Common myeloid progenitor, CD34-positive (primary cell): Measurements from ENCODE around the gene KRTAP5-2.

Source experiments
- CTCF ChIA-PET: fragments of 350-600 bp; sonication (Branson Sonifier 250); formaldehyde crosslinking; loops from one replicate; lab custom pipeline; 2021; ENCODE audit warnings: antibody characterized with exemption; lab: Charles Lee
- POLR2A ChIA-PET: fragments of 350-600 bp; sonication (Branson Sonifier 250); formaldehyde crosslinking; loops from one replicate; lab custom pipeline; 2021; ENCODE audit warnings: antibody characterized with exemption; lab: Charles Lee
- DNase-seq, 3 donors: peaks; one replicate each; pipeline versions ENCODE4 v3.0.0 to v3.0.0-alpha.2; 2013
- H3K27ac ChIP-seq, 2 experiments: 1 replicate in 1 of 2; 2 replicates in 1 of 2; pipeline ENCODE4 v1.7.0; 2013; ENCODE audit warnings: inconsistent platforms in 2 of 2, low read length in 2 of 2, mild to moderate bottlenecking in 2 of 2, low read depth in 1 of 2, moderate library complexity in 1 of 2; ENCODE audit not compliant: severe bottlenecking in 2 of 2, insufficient read depth in 1 of 2, poor library complexity in 1 of 2
- H3K27me3 ChIP-seq, 5 experiments: replicated peaks in 2 of 5; 1 replicate in 3 of 5; 2 replicates in 2 of 5; pipeline versions ENCODE4 v1.6.1 to v1.7.0; 2013; ENCODE audit warnings: low read length in 4 of 5, mild to moderate bottlenecking in 2 of 5, moderate library complexity in 2 of 5, inconsistent platforms in 1 of 5; ENCODE audit not compliant: insufficient read depth in 5 of 5, control insufficient read depth in 4 of 5
- H3K36me3 ChIP-seq, 4 experiments: 1 replicate in 2 of 4; 2 replicates in 2 of 4; pipeline versions ENCODE4 v1.6.1 to v1.7.0; 2013; ENCODE audit warnings: low read length in 3 of 4, control low read depth in 1 of 4, mild to moderate bottlenecking in 1 of 4; ENCODE audit not compliant: control insufficient read depth in 4 of 4, insufficient read depth in 4 of 4
- H3K4me1 ChIP-seq, 4 experiments: 1 replicate in 3 of 4; 2 replicates in 1 of 4; pipeline versions ENCODE4 v1.6.1 to v1.7.1; 2013; ENCODE audit warnings: low read length in 3 of 4, mild to moderate bottlenecking in 3 of 4, control low read depth in 1 of 4, inconsistent platforms in 1 of 4, moderate library complexity in 1 of 4; ENCODE audit not compliant: control insufficient read depth in 4 of 4, insufficient read depth in 4 of 4; ENCODE audit errors: control extremely low read depth in 1 of 4
- H3K4me3 ChIP-seq, 7 experiments: 1 replicate in 4 of 7; 2 replicates in 3 of 7; pipeline versions ENCODE4 v1.5.1 to v1.7.0; 2013; ENCODE audit warnings: mild to moderate bottlenecking in 7 of 7, low read length in 6 of 7, moderate library complexity in 6 of 7, inconsistent platforms in 2 of 7, low read depth in 2 of 7, control low read depth in 1 of 7; ENCODE audit not compliant: insufficient read depth in 4 of 7, control insufficient read depth in 1 of 7; ENCODE audit errors: extremely low read depth in 1 of 7
- H3K9me3 ChIP-seq, 5 experiments: 1 replicate in 4 of 5; 2 replicates in 1 of 5; pipeline versions ENCODE4 v1.6.1 to v1.7.1; 2013; ENCODE audit warnings: low read length in 4 of 5, mild to moderate bottlenecking in 2 of 5, inconsistent platforms in 1 of 5, low read depth in 1 of 5, moderate library complexity in 1 of 5; ENCODE audit not compliant: control insufficient read depth in 4 of 5, insufficient read depth in 2 of 5; ENCODE audit errors: control extremely low read depth in 1 of 5
- WGBS: methylation state at CpG from one replicate; pipeline ENCODE4 v1.1.5; 2013; ENCODE audit not compliant: insufficient coverage; 5-methylcytosine and 5-hydroxymethylcytosine counted together

KRTAP5-2 gene

DNA sequence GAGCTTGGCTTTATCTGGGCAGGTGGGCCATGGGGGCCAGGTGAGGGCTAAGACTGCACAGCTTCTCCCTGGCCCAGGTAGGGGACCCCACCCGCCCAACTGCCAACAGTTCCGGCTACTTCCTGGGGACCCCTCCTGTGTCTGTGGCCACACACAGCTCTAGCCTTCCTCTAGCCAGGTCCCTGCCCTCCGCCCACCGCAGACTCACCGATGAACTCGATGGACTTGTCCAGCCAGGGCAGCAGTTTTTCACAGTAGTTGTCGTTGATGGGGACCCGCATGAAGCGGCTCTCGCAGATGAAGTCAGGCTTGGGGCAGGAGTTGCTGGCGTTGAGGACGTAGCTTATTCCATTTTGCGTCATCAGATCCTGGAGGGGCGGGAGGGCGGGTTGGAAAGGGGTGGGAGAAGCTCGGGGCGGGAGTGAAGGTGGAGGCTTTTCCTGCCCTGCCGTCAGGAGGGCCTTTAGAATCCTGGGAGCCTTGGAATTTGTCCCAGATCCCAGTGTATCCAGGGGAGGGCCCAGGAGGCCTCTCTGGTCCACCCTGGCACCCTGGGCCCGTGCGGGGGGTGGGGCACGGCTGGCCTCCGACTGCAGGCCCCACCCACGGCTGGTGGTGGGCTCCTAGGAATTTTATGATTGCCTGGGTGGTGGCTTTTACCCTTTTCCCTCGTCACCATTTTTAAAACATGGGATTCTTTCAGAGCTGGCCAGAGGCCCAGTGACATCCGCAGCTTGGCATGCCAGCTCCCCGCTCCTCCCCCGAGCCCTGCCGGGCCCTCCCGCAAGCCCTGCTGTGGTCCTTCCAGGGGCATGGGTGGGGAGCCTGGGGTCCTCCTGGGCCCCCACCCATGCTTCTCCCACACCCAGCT lies 40.0 kb downstream of the KRTAP5-2 start:
- 65% methylated on average over 25 of the region's 29 CpGs for WGBS

GRCh38 chr11:1557051-1557884 lies 40.8 kb downstream of the KRTAP5-2 start:
- H3K9me3 ChIP-seq, result no peaks in the 10 kb centered on the region
- 67% methylated on average over 61 of the region's 74 CpGs for WGBS
- ChIA-PET CTCF (interaction anchor here (1.3 to 2.5 kb wide), 2 partner anchors 8 to 11 kb away, joined by 3 to 6 read pairs; no protein-coding TSS in a partner anchor), POLR2A (no interaction called here)
- no peak overlapping the region for H3K27ac ChIP-seq
- DNase-seq, result no peak
- no peak overlapping the region for H3K4me3 ChIP-seq
- H3K27me3 ChIP-seq, result peaks cover 0 to 93% (median 11%) of the 10 kb centered on the region in 5 experiments
- H3K4me1 ChIP-seq, result no peaks in the 10 kb centered on the region
- no peaks in the 10 kb centered on the region for H3K36me3 ChIP-seq

More for the DNA sequence above, 40.0 kb downstream of the KRTAP5-2 start:
- H3K36me3 ChIP-seq, result no peaks in the 10 kb centered on the region
- ChIA-PET CTCF (interaction anchor here (1.3 to 2.5 kb wide), 2 partner anchors 8 to 11 kb away, joined by 3 to 6 read pairs; no protein-coding TSS in a partner anchor), POLR2A (no interaction called here)
- peaks cover 0 to 92% (median 11%) of the 10 kb centered on the region in 5 experiments for H3K27me3 ChIP-seq
- H3K4me3 ChIP-seq, result no peak overlapping the region
- H3K9me3 ChIP-seq, result no peaks in the 10 kb centered on the region
- H3K27ac ChIP-seq, result no peak overlapping the region
- no peak for DNase-seq
- no peaks in the 10 kb centered on the region for H3K4me1 ChIP-seq

DNA sequence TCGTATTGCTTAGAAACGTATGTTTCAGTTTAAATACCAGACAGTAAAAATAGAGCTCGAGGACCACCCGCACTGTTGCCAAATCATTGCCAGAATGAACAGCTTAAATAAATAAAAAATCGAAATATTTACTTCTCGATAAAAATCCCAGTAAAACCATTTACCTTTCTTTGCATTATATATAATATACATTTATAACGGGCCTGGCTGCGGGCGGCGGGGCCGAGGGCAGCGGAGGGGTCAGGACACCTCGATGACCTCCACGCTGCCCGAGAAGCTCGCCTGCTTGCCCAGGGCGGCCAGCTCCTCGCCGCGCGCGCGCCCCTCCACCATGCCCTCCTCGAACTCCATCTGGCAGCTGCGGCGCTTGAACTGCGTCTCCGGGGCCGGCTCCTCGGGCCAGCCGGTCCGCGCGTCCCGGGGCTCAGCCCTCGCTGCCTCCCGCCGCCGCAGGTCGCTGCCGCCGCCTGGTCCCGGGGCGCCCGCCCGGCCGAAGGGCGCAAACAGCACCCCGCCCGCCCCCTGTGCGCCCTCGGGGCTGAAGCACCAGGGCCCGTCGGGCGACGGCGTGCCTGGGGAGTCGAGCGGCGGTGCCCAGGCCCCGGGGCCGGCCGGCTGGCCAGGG lies 41.7 kb downstream of the KRTAP5-2 start:
- 21% methylated on average over 47 of the region's 63 CpGs for WGBS
- POLR2A ChIA-PET, result no interaction called here
- CTCF ChIA-PET, result interaction anchor here (1.0 to 1.3 kb wide), 2 partner anchors 9 to 18 kb away, joined by 4 to 10 read pairs; no protein-coding TSS in a partner anchor

DNA sequence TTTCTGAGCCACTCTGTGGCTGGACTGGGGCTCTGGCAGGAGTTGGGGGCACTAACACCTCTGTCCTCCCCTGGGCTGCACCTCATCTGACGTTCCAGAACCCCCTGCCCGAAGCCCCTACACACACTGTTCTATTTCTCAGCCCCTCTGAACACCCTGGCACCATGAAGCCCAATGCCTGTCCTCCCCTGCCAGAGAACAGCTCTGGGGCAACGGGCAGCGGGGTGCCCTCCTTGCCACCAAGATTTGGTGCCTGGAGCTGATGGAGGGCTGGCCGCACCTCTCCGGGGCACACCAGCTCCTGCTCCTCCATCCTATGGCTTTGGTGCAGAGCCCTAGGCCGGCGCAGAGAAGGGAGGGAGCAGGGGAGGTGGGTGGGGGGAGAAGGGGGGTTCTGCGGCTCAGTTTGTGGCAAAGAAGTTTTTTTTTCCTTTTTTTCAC lies 42.4 kb downstream of the KRTAP5-2 start:
- CTCF ChIA-PET, result interaction anchor here (1.0 to 1.3 kb wide), 2 partner anchors 10 to 19 kb away, joined by 4 to 10 read pairs; no protein-coding TSS in a partner anchor
- Histone ChIP-seq H3K36me3 (no peaks in the 10 kb centered on the region), H3K27me3 (peaks cover 0 to 84% (median 8%) of the 10 kb centered on the region in 5 experiments), H3K27ac (no peak overlapping the region), H3K4me1 (no peaks in the 10 kb centered on the region), H3K9me3 (no peaks in the 10 kb centered on the region), H3K4me3 (no peak overlapping the region)
- POLR2A ChIA-PET, result interaction anchor here (0.6 to 1.0 kb wide), 2 partner anchors 8 to 10 kb away, joined by 3 read pairs; no protein-coding TSS in a partner anchor
- no peak for DNase-seq
- WGBS, result 44% methylated on average over 4 of the region's 9 CpGs

More for the DNA sequence above, 41.7 kb downstream of the KRTAP5-2 start:
- H3K9me3 ChIP-seq, result no peaks in the 10 kb centered on the region
- H3K36me3 ChIP-seq, result no peaks in the 10 kb centered on the region
- no peak overlapping the region for H3K4me3 ChIP-seq
- peaks cover 0 to 89% (median 11%) of the 10 kb centered on the region in 5 experiments for H3K27me3 ChIP-seq
- DNase-seq, result no peak
- no peak overlapping the region for H3K27ac ChIP-seq
- H3K4me1 ChIP-seq, result no peaks in the 10 kb centered on the region

- 79% methylated on average over 11 of the region's 13 CpGs for WGBS
- Histone ChIP-seq H3K9me3 (no peaks in the 10 kb centered on the region), H3K4me3 (no peak overlapping the region), H3K27ac (no peak overlapping the region), H3K4me1 (no peaks in the 10 kb centered on the region), H3K27me3 (peaks cover 0 to 79% (median 8%) of the 10 kb centered on the region in 5 experiments), H3K36me3 (no peaks in the 10 kb centered on the region)
- DNase-seq, result no peak
- POLR2A ChIA-PET, result interaction anchor here (0.6 to 1.0 kb wide), 2 partner anchors 9 to 11 kb away, joined by 3 read pairs; no protein-coding TSS in a partner anchor
- CTCF ChIA-PET, result interaction anchor here (1.0 to 1.3 kb wide), 2 partner anchors 11 to 20 kb away, joined by 4 to 10 read pairs; no protein-coding TSS in a partner anchor
Measured at GRCh38 chr11:1554981-1555712, 42.9 kb downstream of the KRTAP5-2 start.
